Raji (cell line): Measurements from ENCODE around the gene CPAMD8.

ENCODE experiments used
- POLR2A ChIP-seq: IDR thresholded peaks from 2 replicates; pipeline ENCODE4 v1.6.1; 2011; ENCODE audit warnings: low read depth, low read length, control low read depth; ENCODE audit not compliant: insufficient read depth

The CPAMD8 gene

GRCh38 chr19:16917401-16917800 lies 109.2 kb downstream of the CPAMD8 start:
- TF ChIP-seq POLR2A = no peak

- TF ChIP-seq POLR2A = no peak
These were observed 110.9 kb downstream of the CPAMD8 start for GRCh38 chr19:16915734-16916133.

- TF ChIP-seq POLR2A = no peak
These were observed 111.5 kb downstream of the CPAMD8 start for GRCh38 chr19:16915135-16915534.

- TF ChIP-seq POLR2A = no peak
These were observed 112.2 kb downstream of the CPAMD8 start for GRCh38 chr19:16914421-16914820.

- TF ChIP-seq POLR2A = no peak
These were observed 113.8 kb downstream of the CPAMD8 start for GRCh38 chr19:16912780-16913179.

GRCh38 chr19:16911046-16911445 lies 115.6 kb downstream of the CPAMD8 start:
- TF ChIP-seq POLR2A = no peak

- no peak for TF ChIP-seq POLR2A
These were observed 117.9 kb downstream of the CPAMD8 start for GRCh38 chr19:16908759-16909158.

GRCh38 chr19:16904599-16904998 lies 122.0 kb downstream of the CPAMD8 start:
- no peak for TF ChIP-seq POLR2A

GRCh38 chr19:16903347-16903746 lies 123.3 kb downstream of the CPAMD8 start:
- TF ChIP-seq POLR2A = no peak

- no peak for TF ChIP-seq POLR2A
These were observed 124.1 kb downstream of the CPAMD8 start for GRCh38 chr19:16902545-16902944.

GRCh38 chr19:16901491-16902175 lies 125.0 kb downstream of the CPAMD8 start:
- no peak for TF ChIP-seq POLR2A

GRCh38 chr19:16899566-16900075 lies 127.0 kb downstream of the CPAMD8 start:
- TF ChIP-seq POLR2A = no peak

GRCh38 chr19:16898361-16899015 lies 128.1 kb downstream of the CPAMD8 start:
- no peak for TF ChIP-seq POLR2A

- TF ChIP-seq POLR2A = no peak
These were observed 128.8 kb downstream of the CPAMD8 start for GRCh38 chr19:16897856-16898161.

- no peak for TF ChIP-seq POLR2A
These were observed 129.4 kb downstream of the CPAMD8 start for GRCh38 chr19:16897029-16897855.
